Measurements from ENCODE around the gene ST6GALNAC1.

Gene ST6GALNAC1

GRCh38 chr17:76676629-76677028, 33.1 kb upstream of the ST6GALNAC1 start:
- in situ Hi-C loops (cut with MboI; ENCODE audit: low sequenced_read_pairs), result no loop called here

GRCh38 chr17:76675648-76676047, 32.1 kb upstream of the ST6GALNAC1 start:
- in situ Hi-C loops (cut with MboI; ENCODE audit: low sequenced_read_pairs), result no loop called here

DNA sequence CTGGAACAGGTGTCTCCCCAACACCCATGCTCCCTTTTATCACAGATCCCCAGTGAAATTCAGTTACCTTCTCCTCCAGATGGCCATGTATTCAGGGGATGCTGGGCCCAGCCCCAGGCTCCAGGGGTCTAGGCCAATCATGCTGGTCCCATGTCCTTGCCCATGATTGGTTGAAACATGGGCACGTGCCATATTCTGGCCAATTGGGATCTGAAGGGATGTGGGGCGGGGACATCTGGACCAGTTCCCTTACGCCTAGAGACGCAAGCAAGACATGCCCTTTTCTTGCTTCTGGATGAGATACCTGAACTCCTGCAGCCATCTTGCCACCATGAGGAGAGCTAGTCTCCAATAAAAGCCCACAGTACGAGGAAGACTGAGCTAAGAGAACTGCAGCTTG, 31.0 kb upstream of the ST6GALNAC1 start:
- in situ Hi-C loops (cut with MboI; ENCODE audit: low sequenced_read_pairs), result no loop called here

DNA sequence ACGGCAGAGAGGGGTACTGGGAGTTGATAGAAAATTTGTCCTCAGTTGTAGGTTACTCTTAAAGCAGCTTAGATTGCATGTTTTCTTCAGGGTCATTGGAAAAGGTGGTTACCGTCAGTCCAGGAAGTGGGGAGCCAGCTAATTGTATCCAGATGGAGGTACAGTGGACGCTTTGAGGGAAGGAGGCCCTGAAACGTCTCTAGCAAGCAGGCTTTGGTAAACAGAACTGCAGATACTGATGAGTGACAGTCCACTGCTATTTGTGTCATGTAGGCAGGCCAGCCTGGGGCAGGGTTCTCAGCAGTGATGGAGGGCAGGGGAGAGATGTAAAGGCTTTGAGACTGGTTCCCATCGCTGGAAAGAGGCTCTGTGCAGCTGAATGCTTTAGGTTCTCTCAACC, 30.2 kb upstream of the ST6GALNAC1 start:
- in situ Hi-C loops (cut with MboI; ENCODE audit: low sequenced_read_pairs), result no loop called here

GRCh38 chr17:76672892-76673291, 29.3 kb upstream of the ST6GALNAC1 start:
- in situ Hi-C loops (cut with MboI; ENCODE audit: low sequenced_read_pairs), result no loop called here

DNA sequence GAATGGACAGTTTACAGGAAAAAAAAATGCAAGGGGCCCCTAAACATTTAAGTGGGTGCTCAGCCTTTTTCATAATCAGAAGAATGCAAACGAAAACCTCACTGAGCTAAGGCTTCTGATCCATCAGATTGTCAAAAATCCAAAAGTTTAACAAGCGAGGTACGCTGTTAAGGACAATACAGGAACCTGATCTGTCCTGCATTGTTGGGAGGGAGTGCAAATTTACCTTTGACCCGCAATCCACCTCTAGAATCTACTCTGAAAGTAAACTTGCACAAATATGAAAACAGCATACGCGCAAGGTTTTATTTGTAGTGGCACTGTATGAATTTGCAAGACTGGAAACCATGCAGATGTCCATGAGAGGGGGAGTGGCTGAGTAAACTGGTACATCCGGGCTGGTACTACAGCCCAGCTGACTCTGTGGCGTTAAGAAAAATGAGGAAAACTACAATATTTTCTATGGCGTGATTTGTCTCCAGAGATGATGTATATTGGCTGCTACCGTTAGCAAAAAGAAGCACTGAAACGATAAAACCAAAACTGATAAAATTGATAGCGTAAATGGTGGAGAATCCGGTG, 28.8 kb upstream of the ST6GALNAC1 start:
- in situ Hi-C loops (cut with MboI; ENCODE audit: low sequenced_read_pairs), result no loop called here

DNA sequence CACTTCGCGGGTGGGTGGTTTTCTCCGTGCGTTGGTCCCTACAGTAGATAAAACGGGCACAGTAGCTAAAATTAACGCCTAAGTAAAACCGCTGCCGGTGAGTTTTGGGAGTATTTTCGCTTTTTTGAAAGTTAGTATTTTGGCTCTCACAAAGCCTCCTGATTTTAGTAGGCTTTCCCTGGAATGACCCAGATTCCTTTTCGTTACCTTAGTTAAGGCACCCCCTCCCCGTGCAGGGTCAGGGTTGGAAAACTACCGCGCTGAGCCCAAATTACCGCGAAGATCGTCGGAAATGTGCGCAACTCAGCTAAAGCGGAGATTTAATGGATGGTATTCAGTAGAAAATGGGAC, 28.3 kb upstream of the ST6GALNAC1 start:
- in situ Hi-C loops (cut with MboI; ENCODE audit: low sequenced_read_pairs), result no loop called here

DNA sequence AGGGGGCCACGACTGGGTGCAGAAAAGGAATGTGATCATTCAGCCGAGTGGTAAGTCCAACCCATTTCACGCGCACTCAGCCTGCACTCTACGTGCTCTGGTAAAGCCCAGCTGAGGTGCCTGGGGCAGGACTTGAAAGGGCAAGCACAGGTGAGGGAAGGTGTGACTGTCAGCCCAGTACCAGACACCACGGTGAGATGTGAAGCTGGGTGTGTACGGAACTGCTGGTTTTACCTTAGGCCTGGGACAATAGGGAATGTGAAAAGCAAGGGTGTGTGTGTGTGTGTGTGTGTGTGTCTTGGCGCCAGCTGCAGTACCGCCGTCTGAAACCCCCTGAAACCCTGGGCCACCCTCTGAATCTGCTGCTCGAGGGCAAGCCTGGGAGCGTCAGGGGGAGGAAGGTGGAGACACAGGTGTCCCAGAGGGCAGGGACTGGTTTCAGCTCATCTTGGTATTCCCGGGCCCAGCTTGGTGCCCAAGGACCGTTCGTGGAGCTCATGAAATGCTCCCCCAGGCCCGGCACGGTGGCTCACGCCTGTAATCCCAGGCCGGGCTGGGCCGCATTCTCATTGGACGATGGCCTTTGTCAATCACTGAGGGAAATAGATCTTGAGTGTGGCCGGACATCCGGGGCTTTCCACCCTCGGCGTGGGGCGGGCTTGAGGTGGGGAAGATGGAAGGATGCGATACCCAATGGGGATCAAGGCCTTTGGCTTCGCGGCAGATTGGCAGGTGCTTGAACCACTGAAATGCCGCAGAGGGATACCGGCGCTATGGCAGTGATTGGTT, 27.8 kb upstream of the ST6GALNAC1 start:
- in situ Hi-C loops (cut with MboI; ENCODE audit: low sequenced_read_pairs), result no loop called here

- in situ Hi-C loops (cut with MboI; ENCODE audit: low sequenced_read_pairs), result no loop called here
These were observed 27.2 kb upstream of the ST6GALNAC1 start for GRCh38 chr17:76670718-76671122.

- in situ Hi-C loops (cut with MboI; ENCODE audit: low sequenced_read_pairs), result no loop called here
These were observed 26.6 kb upstream of the ST6GALNAC1 start for GRCh38 chr17:76670020-76670717.

DNA sequence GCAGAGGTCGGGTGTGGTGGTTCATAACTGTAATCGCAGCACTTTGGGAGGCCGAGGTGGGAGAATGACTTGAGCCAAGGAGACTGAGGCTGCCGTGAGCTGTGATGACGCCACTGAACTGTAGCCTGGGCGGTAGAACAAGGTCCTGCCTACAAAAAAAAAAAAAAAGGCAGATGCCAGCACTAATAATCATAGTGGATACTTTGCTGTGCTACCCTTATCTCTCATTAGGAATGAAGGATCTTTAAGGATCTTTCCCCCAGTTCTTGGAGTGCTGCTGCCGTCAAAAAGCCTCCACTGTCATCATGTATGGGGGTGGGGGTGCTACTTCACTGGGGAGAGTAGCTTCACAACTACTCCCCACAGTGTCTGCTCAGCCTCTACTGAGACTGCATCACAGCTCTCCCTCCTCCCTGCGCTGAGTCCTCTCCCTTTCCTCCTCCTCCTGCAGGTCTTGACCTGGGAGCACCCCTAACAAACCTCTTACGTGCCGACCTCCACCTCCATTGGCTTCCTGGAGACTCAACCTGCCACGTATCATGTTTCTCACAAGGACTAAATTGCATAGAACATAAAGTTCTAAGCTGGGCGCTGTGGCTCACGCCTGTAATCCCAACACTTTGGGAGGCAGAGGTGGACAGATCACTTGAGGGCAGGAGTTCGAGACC, 24.4 kb upstream of the ST6GALNAC1 start:
- in situ Hi-C loops (cut with MboI; ENCODE audit: low sequenced_read_pairs), result no loop called here

GRCh38 chr17:76667491-76667755, 23.9 kb upstream of the ST6GALNAC1 start:
- in situ Hi-C loops (cut with MboI; ENCODE audit: low sequenced_read_pairs), result no loop called here

DNA sequence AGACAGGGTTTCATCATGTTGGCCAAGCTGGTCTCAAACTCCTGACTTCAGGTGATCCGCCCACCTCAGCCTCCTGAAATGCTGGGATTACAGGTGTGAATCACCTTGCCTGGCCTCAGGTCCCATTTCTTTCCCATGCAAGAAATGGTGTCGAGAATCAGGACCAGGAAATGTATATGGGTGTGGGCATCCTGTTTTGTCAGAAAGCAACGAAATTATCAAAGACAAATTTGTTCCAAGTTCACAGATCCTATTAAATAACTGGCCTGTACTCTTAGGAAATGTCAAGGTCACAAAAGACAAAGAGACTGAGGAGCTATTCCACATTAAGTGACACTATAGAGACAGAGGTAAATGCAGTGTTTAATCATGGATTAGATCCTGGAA, 17.1 kb upstream of the ST6GALNAC1 start:
- in situ Hi-C loops (cut with MboI; ENCODE audit: low sequenced_read_pairs), result no loop called here

DNA sequence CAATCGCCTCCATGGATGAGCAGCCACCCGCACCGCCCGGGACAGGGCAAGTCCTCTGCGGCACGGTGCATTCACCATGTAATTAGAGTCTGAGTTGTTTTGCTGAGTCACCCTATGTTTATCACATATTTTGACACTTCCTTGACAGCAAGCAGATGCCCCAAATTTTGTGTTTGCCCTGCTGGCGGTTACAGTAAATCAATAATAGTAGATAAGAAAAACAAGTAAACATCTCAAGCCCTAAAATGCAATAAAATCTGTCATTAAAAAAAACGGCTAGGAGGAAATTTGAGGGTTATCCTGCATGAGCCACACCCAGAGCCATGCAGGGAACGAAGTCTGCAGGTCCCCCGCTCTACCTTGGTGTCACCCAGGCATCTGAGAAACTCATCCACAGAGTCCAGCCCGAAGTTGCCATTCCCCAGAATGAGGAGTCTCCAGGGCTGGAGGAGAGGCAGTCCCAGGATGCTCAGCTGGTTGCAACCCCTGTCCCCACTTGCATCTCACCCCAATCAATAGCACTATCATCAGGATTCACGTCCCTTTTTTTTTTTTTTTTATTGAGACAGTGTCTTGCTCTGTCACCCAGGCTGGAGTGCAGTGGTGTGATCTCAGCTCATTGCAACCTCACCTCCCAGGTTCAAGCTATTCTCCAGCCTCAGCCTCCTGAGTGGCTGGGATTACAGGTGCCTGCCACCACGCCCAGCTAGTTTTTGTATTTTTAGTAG, 16.5 kb upstream of the ST6GALNAC1 start:
- in situ Hi-C loops (cut with MboI; ENCODE audit: low sequenced_read_pairs), result no loop called here

GRCh38 chr17:76658242-76658662, 14.7 kb upstream of the ST6GALNAC1 start:
- in situ Hi-C loops (cut with MboI; ENCODE audit: low sequenced_read_pairs), result no loop called here

DNA sequence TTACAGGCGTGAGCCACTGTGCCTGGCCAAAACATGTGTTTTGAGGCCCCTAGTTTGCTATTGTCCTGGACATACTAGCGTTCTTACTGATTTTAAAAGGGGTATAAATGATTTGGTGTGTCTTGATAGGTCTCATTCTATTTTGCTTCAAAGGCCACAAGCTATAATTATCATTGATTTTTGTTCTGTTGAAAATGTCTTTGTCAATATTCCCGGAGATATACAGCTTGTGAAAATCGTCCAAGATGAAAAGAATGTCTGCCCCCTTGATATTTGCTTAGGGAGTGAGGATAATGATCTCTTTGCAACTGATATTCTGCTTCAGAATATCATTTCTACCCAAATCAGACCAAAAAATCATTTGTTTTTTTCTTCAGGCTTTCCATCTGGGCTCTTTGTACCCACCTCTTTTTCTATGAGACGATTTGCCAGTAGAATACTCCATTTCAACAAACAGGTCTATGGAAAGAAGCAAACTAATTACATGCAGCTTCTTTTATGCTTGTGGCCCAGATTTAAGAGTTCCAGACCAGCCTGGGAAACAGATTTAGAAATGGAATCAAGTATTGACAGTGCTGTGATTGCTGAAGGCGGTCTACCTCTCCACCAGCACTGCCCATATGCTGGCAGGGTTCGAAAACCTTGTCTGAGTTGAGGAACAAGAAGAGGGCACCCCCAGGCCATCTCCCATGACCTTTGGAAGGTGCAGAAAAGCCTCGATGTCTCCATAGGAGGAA, 14.1 kb upstream of the ST6GALNAC1 start:
- in situ Hi-C loops (cut with MboI; ENCODE audit: low sequenced_read_pairs), result no loop called here

DNA sequence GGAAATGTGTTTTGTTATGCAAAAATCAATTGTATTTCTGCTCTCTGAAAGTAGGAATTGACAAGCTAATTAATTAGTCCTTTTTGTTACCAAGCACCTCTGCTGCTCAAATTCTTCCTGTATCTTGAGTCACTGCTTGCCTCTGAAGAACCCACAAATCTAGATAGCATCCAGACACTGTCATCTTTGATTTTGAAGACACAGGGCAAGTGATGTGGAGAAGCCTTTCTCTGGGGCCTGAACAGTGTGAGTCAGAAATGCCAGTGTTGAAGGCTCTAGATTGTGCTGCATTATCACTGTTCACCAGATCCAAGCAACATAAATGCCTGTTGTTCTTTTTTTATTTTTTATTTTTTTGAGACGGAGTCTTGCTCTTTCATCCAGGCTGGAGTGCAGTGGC, 10.9 kb upstream of the ST6GALNAC1 start:
- in situ Hi-C loops (cut with MboI; ENCODE audit: low sequenced_read_pairs), result no loop called here

DNA sequence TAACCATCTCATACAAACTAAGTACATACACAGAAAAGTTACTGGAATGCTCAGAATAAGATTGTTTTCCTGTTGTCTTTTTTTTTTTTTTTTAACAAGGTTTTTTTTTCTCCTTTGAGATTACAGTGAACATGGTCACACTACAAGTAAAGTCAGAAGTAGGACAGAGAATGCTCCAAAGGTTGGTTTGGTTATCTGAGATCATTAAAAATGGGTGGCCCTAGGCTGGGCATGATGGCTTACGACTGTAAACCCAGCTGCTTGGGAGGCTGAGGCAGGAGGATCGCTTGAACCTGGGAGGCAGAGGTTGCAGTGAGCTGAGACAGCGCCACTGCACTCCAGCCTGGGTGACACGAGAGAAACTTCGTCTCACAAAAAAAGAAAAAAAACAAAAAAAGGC, 6.9 kb upstream of the ST6GALNAC1 start:
- in situ Hi-C loops (cut with MboI; ENCODE audit: low sequenced_read_pairs), result no loop called here

DNA sequence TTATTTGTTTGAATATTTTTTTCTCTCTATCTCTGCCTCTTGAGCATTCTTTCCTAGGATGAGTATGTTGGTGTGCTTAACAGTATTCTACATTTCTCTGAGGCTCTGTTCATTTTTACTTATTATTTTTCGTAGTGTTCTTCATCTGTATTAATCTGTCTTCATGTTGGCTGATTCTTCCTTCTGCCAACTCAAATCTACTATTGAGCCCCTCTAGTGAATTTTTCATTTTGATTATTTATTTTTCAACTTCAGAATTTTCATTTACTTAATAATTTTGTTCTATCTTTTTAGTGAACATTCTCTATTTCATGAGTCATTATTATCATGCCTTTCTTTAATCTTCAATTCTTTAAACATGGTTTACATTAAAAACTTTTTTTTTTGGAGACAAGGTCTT, 3.2 kb upstream of the ST6GALNAC1 start:
- in situ Hi-C loops (cut with MboI; ENCODE audit: low sequenced_read_pairs), result no loop called here

DNA sequence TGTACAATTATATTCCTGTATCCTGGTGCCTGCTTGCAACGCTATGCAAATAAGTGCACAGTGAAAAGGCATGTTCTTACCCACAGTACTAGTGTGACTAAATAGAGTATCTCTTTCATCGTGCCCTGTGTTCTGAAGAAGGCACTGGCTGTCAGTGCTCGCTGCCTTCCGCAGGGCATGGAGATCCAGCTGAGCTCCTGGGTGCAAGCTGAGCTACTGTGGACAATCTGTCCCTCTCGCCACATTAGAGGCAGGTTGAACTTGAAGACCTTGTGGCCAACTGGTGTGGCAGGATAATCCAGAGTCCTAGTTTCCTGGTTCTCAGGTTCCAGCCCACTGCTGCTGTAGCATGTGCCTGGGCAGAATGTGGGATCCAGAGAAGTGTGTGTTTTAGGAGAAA, 1.9 kb upstream of the ST6GALNAC1 start:
- in situ Hi-C loops (cut with MboI; ENCODE audit: low sequenced_read_pairs), result no loop called here

DNA sequence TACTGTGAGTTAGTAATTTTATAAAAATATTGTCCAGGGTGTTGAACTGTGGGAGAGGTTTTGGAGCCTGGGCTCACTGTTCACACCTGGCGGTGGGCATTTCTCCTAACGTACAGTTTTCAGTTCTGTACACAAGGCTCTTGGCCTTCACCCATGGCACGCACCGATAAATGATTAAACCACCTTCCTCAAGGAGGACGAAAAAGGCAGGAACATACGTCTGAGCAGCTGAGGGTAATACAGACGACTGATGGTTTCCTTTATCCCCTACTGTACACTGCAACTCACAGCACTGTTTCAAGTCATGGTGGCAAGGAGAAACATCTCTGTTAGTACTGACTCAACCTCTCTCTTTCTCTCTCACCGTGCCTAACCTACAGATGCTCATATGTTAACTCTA, 1.4 kb upstream of the ST6GALNAC1 start:
- in situ Hi-C loops (cut with MboI; ENCODE audit: low sequenced_read_pairs), result no loop called here
